GM21381 (cell line): ENCODE data around the gene CEBPE.
"Not testable (repeated sequence)": the region's sequence is repeated elsewhere in the genome, so short reads cannot be mapped to it uniquely, and the experiment has no call there.

Source experiments
- ATAC-seq: cut with Tn5 transposase; IDR thresholded peaks from one replicate; pipeline ENCODE4 v1.9.1; 2021; ENCODE audit warnings: mild to moderate bottlenecking, moderate library complexity; ENCODE audit not compliant: unreplicated experiment

The CEBPE gene

DNA sequence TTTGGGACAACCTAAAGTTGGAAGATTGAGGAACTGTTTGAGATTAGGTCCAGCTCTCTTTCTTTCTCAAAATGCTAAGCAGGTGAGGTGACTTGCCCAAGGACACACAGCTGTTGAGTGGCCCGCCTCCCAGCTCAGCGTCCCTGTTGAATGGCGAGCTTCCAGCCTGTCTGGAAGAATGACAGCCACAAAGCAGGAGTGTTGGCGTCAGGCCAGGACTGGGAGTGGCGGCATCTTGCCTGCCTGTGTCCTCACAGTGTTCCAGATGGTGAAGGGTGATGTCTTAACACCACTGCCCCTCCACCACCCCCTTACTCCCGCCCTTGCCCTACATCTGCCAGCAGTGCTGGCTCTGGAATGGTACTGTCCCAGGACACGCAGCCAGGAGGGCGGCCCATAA, 4.4 kb upstream of the CEBPE start:
- no peak for ATAC-seq

DNA sequence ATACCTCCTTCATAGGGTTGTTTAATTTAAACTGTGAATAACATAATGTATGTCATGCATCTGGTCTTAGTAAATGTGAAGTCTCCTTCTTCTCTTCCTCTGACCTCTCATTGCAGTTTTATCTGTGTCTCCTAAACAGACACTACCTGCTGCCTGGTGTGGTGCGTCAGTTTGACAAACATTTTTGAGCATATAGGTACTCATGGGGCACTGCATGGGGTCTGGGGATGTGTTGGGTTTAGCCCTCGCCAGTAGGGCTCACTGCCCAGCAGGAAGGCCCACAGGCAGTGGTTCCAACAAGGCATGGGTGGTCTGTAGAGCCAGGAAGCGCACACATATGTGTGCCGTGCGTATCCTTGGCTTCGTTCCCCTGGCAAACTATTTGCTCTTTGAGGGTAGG, 3.0 kb upstream of the CEBPE start:
- ATAC-seq = no peak

DNA sequence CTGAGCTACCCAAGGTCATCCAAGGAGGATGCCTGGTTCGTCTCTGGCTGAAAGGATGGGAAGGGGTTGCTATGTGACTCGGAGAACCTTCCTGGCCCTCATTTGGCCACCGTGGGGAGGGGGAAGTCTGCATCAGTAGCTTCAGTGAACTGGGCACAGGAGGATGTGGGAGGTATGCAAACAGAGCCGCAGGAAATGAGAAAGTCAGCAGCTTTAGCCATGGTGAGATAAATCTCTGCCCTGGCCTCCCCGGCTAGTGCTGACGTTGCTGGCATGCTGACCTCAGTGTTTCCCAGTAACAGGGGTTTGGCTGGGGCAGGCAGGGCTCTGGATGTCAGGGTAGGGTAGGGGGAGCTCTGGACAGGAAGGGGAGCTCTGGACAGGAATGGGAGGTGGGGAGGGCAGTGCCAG, 2.3 kb upstream of the CEBPE start:
- peak; percentile 48 for ATAC-seq

DNA sequence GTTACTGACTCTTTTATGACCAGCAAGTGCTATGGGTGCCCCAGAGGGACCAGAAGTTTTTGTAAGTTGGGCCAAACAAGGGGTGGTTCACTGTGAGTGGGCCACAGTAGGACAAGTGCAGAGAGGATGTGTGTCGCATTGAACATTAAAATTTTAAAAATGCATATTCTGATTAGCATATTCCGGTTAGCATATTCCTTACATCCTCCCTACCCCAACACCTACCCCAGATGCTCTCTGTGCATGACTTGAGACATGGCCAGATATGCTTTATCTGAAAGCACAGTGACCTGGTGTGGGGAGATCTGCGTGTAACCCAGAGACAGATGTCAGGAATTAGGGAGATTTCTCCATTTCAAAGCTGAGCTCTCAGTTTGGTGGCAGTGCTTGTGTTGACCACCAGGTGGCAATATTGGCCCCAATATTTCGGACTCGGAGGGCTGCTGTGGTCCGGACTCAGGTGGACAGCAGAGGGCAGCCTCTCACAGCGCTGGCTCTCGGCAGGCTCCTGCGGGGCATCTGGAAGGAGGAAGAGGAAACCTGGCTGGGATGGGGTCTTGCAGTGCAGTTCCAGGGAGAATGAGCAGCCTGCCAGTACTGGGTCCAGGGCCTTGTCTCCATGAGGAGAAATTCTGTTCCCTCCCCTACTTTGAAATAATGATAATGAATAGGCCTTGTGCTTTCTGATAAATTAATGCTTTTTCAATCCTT, 1.6 kb upstream of the CEBPE start:
- ATAC-seq = peak; percentile 75

DNA sequence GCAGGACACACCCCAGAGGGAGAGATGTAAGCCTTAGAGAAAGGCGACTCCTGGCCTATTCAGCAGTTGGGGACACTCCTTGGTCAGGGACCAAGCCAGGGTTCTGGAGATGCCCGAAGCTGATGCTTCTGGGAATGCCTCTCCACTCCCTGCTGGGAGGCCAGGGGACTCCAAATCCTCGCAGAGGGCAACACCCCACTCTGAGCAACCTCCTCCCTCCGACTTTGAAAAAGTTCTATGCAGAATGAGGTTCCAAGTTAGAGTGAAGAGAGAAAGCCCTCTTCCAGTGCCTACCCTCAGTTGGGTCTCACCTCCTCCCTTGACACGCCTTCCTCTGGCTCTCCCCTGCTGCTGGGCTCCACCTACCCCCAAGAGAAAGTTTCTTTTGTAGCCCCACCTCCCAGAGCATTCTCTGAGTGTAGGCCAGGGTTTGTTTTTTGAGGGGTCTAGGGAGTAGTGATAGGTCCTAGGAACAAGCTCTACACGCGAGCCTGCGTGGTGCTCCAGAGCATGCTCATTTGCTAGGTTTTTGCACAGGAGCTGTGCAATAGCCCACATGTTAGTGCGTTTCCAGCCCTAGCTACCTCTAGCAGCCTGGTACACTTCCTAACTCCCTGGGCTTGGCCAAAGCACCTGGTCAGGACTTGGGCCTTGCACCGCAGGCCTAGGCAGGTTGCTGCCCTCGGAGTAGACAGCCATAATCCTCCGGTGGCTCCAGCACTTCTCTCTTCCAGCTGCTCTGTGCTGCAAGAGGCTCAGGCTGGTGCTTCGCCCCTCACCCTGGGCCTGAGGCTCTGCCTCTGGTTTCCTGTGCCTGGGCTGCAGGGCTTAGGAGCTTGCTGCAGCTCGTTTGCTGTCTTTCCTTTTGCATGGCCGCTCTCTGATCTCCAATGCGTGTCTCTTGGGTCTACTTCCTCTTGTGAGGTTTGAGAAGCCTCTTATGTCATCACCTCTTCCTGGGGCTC, 590 bp upstream of the CEBPE start:
- no peak for ATAC-seq

DNA sequence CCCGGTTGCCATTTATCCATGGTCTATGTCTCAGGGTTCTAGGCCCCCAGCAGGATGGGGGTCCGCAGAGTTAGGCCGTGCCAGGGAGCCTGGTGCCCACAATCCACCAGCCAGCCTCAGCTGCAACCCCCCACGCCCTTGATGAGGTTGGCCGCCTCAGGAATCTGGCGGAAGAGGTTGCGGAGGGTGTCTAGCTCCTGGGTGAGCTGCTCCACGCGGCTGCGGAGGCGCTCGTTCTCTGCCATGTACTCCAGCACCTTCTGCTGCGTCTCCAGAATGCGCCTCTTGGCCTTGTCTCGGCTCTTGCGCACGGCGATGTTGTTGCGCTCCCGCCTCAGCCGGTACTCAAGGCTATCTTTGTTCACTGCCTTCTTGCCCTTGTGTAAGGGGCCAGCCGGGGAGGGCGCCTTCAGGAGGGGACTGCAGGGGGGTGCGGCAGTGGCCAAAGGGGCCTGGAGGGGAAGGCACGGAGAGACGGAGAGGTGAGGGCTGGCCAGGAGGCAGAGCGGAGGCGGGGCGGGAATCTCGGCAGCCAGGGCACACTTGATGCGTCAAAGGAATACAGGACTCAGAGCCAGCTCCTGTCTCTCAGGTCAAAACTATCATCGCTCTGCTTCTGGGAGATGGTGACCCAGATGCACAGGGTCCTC, 1.6 kb downstream of the CEBPE start:
- ATAC-seq = no peak

DNA sequence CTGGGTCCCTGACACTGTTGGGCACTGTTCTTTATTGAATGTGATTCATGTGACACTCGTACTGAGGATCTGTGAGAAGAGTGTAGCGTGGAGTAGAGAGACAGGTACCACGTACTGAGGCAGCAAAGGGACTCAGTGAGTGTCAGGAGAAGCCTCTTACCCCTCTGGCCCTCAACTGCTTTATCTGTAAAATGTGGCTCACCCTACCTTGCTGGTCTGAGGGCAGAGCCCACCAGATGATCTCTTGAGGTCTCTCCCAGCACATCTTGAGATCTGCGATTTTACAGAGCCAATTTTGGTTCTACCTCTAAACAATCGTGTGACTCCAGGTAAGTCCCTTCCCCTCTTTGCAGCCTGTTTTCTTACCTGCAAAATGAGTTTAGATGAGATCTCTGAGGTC, 3.1 kb downstream of the CEBPE start:
- no peak for ATAC-seq

DNA sequence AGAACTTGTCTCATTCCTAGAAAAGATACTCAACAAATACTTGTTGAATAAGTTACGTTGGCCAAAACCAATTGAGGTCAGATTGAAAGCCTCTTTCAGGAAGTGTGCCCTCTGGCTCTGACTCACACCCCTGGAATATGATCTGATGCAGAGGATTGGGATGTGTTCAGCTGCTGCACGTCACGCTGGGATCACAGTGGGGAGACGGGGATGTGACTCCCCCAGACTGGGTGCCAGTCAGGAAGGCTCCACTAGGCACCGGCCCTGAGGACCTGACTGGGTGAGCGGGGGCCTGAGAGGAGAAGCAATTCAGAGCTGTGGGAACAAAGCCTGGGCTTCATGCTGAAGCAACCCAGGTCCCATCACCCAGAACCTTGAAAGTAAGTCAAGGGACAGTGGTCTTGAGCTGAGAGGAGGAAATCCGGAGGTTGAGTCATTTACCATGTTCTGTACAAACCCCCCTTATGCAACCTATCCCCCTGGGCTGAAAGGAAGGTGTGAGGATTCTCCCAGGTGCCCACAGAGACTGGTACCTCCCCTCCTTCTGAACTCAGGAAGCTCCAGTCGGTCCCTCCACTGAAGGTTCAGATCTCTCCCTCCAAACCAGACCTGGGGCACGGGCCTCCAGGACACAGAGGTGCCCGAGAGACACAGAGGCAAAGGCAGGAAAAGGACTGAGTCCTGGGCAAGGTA, 3.9 kb downstream of the CEBPE start:
- no peak for ATAC-seq

DNA sequence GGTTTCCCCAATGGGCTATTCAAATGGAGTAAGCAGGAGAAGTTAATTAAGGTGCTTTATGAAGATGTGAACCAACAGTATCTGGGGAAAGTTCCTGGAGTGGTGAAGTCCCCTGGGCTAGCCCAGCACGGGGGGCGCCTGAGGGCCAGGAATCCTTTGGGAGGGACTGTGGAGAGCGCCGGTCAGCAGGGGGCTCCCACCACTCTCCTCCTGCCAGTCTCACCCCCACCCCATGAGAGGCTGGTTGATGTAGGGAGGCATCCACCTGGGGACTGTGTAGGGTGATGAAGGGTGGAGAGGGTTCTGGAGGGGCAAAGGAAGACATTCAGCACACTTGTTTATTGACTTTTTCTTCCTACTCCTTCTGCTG, 4.4 kb downstream of the CEBPE start:
- ATAC-seq = no peak

DNA sequence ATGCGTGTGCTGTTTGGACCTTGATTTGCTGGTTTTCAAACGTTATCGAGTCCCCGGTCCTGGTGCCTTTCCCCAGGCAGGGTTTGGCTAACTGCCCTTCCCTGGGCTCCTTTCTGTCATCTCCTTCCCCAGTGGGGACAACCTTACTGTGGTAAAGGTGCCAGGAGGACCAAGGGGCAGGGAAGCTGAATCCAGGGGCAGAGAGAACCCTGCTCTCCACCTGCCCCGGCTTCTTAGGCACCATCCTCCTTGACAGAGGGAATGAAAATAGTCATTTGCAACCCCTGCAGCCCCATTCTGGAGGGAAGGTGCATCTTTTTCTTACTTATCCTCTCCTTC, 5.0 kb downstream of the CEBPE start:
- no peak for ATAC-seq

DNA sequence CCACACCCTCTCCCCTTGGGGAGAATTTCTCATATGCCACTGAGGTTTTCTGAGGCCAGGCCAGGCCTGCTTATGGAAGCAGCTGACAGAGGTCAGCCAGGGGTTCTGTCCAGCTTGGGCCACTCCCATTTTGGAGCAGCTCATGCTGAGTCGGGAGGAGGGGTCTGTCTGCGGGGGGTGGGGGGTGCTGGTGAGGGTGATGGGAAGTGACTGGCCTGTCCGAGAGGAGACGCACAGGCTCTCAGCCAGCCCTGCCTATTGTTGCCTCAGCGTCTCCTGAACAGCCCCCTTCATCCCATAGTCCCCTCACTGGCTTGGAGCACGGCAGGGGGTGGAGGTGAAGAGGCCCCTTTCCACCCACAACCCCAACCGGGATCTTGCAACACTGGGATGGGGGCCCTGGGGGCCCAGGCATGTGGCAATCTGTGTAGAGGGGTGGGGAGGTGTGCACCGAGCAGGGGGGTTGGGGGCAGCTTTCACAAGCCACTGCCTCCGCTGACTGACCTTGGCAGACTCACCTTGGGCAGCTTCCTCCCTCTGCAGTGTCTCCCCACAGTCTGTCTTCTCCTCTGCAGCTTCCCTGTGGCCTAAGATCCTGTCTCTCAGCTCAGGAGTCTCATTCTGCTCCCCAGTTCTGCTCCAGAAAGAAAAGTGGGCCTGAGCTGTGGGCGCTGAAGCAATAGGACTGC, 5.5 kb downstream of the CEBPE start:
- no peak for ATAC-seq

DNA sequence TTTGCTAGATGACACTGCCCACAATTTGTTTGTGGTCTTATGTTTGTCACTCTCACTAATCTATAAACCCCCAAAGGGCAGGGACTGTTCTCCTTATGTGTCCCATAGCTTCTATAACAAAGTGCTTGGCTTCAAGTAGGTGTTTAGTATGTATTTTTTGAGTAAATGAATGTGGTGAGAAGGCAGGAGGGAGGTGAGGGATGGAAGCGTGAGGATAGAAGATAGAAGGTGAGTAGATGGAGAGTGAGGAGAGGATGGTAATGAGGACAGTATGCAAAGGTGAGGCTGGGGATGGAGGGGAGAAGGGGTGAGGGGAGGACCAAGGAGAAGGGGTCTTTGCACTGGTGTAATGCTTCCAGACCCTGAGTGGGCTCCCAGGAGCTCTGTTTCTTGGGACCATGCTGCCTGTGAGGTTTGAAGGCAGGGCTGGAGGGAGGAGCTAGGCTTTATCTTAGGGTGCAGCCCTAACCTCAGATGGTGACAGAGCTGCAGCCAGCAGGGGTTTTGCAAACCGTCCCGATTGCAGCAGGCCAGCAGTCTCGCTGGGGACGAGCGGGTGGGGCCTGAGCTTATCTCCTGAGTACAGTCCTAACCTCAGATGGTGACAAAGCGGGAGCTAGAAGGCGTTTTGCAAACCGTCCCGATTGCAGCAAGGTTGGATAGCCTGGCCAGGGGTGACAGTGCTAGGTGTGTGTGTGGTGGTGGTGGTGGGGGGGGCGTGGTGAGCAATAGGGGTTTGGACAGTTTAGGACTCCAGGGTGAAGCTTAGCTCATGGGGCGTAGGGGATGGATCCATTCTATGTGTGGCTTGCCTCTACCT, 6.5 kb downstream of the CEBPE start:
- ATAC-seq = no peak

DNA sequence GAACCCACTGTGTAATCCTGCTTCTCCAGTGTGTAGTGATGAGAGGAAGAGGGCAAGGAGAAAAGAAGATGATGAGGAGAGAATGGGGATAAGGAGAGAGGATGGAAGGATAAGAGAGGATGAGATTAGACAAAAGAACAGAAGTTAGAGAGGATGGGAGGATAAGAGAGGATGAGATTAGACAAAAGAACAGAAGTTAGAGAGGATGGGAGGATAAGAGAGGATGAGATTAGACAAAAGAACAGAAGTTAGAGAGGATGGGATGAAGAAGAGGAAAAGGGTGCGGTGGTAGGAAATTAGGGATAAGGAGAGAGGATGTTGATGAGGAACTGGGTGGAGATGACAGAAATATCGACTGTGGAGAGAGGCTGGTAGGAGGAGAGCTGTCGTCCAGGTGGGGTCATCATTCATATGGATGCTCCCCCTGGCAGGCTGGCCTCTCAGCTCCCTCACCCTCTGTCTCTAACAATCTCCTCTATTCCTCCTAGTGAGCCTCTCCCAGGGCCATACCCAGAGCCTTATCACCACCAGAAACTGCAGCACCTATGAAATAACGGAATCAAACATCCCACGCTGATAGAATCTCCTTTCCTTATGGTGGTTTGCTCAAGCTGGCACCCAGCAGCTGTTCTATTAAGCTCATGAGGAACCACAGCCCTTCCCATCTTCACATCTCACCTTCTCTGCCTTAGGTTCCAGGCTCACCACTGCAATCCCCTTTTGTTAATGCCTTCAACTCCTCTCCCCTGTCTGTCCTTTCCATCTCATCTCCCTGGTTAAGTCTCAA, 8.3 kb downstream of the CEBPE start:
- no peak for ATAC-seq

DNA sequence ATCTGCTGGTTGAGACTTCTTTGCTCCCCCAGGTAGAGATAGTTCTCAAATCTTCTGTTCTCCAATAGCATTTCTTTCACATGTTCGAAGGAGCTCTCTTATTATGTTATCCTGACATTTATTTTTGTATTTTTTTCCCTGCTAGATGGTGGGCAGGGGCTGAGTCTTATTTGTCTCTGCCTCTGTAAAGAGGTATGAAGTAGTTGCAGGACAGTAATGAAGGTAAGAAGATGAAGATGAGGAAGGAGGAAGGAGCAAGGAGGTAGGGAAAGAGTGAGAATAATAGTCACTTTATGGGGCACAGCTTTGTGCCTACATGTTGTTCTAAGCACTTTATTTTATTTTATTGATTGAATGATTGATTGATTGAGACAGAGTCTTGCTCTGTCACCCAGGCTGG, 9.3 kb downstream of the CEBPE start:
- no peak for ATAC-seq

DNA sequence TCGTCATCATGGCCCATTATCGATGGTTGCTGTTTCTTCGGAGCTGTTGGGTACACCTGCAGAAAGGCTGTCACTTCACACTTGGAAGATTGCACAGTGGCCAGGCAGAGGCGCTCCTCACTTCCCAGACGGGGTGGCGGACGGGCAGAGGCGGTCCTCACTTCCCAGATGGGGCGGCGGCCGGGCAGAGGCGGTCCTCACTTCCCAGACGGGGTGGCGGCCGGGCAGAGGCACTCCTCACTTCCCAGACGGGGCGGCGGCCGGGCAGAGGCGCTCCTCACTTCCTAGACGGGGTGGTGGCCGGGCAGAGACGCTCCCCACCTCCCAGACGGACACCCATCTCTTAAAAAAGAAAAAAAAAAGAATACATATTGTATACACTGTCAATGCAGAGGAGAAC, 10.9 kb downstream of the CEBPE start:
- ATAC-seq = not testable (repeated sequence)

DNA sequence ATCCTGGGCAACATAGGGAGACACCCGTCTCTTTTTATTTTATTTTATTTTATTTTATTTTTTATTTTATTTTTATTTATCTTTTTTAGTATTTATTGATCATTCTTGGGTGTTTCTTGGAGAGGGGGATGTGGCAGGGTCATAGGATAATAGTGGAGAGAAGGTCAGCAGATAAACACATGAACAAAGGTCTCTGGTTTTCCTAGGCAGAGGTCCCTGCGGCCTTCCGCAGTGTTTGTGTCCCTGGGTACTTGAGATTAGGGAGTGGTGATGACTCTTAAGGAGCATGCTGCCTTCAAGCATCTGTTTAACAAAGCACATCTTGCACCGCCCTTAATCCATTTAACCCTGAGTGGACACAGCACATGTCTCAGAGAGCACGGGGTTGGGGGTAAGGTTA, 11.4 kb downstream of the CEBPE start:
- not testable (repeated sequence) for ATAC-seq

DNA sequence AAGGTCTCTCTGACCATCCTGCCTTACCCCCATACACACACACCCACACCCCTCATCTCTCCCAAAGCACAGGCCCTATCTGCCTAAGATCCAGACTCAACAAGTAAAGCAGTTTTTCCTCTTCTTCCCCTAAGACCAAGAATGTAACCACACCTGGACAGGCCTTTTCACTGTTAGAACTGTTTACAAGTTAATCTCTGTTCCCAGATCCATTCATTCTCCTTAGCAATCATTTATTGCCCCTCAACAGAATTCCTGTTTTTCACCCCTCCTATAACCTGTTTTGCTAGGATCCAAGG, 12.4 kb downstream of the CEBPE start:
- no peak for ATAC-seq

DNA sequence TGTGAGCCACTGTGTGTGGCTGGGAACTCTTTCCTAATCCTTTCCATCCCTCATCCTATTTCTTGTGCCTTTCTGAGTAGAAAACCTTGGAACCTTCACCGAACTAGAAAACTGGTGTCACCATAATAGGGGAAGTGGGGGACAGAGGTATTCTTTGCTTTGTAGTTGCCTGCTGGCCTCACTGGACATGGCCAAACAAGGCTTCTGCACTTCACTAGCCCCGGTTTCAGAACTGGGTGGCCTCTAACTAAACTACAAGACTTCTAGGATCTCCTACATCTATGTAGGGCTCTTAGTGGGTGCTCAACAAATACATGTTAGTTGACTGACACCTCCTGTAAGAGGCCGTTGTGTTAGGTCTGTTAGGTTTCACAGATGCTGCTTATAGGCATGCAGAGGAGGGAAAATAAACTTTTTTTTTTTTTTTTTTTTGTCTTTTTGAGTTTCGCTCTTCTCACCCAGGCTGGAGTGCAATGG, 13.7 kb downstream of the CEBPE start:
- no peak for ATAC-seq
